Panc1 (cell line): ENCODE measurements around the gene CFAP20.

Experiments used
- TF ChIP-seq, protein P1 (sequence below): fragments of 450-650 bp; IDR thresholded peaks from 2 replicates; pipeline ENCODE4 v1.5.1; 2017; ENCODE audit warnings: mild to moderate bottlenecking
- TF ChIP-seq, protein P2 (sequence below), 2 experiments: IDR thresholded peaks; 2 replicates each; pipeline ENCODE4 v1.6.1; 2011 to 2012; ENCODE audit warnings: low read depth in 2 of 2, control low read depth in 1 of 2, low read length in 1 of 2, mild to moderate bottlenecking in 1 of 2, moderate library complexity in 1 of 2; ENCODE audit not compliant: insufficient read depth in 1 of 2

DNA sequence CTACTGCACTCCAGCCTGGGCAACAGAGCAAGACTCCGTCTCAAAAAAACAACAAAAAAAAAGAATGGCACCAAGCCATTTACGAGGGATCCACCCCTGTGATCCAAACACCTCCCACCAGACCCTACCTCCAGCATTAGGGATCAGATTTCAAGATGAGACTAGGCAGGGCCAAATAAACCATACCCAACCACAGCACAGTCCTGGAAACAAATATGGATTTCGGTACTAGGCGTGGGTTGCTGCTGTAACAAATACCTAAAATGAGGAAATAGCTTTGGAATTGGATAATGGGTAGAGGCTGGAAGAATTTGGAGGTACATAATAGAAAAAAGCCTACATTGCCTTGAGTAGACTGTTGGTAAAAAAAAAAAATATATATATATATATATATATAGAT, 54.5 kb downstream of the CFAP20 start:
- TF ChIP-seq, protein P1, sequence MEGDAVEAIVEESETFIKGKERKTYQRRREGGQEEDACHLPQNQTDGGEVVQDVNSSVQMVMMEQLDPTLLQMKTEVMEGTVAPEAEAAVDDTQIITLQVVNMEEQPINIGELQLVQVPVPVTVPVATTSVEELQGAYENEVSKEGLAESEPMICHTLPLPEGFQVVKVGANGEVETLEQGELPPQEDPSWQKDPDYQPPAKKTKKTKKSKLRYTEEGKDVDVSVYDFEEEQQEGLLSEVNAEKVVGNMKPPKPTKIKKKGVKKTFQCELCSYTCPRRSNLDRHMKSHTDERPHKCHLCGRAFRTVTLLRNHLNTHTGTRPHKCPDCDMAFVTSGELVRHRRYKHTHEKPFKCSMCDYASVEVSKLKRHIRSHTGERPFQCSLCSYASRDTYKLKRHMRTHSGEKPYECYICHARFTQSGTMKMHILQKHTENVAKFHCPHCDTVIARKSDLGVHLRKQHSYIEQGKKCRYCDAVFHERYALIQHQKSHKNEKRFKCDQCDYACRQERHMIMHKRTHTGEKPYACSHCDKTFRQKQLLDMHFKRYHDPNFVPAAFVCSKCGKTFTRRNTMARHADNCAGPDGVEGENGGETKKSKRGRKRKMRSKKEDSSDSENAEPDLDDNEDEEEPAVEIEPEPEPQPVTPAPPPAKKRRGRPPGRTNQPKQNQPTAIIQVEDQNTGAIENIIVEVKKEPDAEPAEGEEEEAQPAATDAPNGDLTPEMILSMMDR: no peak
- TF ChIP-seq, protein P2, sequence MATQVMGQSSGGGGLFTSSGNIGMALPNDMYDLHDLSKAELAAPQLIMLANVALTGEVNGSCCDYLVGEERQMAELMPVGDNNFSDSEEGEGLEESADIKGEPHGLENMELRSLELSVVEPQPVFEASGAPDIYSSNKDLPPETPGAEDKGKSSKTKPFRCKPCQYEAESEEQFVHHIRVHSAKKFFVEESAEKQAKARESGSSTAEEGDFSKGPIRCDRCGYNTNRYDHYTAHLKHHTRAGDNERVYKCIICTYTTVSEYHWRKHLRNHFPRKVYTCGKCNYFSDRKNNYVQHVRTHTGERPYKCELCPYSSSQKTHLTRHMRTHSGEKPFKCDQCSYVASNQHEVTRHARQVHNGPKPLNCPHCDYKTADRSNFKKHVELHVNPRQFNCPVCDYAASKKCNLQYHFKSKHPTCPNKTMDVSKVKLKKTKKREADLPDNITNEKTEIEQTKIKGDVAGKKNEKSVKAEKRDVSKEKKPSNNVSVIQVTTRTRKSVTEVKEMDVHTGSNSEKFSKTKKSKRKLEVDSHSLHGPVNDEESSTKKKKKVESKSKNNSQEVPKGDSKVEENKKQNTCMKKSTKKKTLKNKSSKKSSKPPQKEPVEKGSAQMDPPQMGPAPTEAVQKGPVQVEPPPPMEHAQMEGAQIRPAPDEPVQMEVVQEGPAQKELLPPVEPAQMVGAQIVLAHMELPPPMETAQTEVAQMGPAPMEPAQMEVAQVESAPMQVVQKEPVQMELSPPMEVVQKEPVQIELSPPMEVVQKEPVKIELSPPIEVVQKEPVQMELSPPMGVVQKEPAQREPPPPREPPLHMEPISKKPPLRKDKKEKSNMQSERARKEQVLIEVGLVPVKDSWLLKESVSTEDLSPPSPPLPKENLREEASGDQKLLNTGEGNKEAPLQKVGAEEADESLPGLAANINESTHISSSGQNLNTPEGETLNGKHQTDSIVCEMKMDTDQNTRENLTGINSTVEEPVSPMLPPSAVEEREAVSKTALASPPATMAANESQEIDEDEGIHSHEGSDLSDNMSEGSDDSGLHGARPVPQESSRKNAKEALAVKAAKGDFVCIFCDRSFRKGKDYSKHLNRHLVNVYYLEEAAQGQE (IDR thresholded peaks at IDR 0.05; ENCODE audit: insufficient read depth in 1 of 2, low read depth in 2 of 2, low read length in 1 of 2): no peak
